GM18502 (cell line): Measurements from ENCODE around the gene ACOXL.

ENCODE experiments used
- ATAC-seq: cut with Tn5 transposase; IDR thresholded peaks from one replicate; pipeline ENCODE4 v1.9.1; 2021; ENCODE audit warnings: mild to moderate bottlenecking; ENCODE audit not compliant: unreplicated experiment, poor library complexity

Gene ACOXL

DNA sequence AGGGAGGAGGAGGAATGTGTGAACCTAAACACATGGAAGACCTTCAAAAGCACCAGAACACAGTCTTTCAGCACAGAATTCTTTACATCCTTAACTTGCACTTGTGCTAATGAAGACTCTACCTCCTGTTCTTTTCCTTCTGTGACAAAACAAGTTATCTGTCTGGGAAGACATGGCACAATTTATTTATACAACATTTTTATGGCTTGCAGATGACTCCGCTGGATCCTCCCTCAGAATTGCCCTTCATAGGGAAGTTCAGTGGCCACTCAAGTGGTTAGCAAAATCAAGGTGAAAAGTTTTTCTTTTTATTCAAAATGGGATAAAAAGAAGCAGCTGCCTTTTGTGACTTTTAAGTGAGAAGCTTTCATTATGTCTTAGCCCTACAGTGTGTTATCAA, 409.7 kb downstream of the ACOXL start:
- ATAC-seq, result no peak

DNA sequence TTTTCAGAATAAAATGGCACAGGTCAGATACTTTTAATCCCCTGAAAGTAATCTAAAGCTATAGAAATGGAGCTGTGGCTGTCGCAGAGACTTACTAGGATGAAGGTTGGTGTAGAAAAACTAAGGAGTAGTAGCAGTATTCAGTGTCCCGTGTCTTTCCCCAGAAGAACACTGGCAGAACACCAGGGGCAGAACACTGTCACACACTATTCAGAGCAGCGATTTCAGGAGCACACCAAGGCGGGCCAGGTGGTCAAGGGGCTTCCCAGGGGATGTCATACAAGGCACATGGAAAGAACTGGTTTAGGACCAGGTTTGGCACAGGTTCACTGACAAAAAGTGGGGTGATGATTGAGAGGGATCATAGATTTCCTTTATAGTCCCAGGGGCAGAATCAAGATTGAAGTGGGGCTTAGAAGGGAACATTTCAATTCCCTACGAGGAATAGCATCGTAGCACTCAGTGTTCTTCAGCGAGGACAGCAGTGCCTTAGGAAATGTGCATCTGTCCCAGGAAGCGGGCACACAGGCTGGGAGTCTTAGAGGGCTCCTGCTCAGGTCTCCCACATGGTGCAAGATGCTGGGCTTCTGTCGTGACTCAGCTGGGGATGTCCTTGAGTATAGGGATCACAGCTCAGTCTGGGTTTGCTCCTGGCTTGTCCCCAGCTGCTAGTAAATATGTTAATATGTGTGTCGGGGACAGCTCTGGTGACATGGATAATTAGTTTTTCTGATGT, 410.9 kb downstream of the ACOXL start:
- no peak for ATAC-seq

DNA sequence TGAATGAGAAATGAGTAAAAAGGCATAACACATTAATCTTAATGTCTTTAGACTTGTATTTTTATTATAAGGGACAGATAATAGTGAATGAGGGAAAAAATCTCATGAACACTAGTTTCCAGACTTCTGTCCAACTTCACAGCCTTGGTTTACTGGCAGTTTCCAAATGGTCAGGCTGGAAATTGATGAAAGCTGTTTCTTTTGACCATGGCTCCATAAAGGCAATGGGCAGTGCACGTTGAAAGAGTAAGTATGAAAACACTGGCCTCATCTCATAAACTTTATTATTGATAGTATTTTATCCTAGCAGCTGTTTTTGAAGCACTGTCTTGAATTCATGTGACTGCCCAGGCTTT, 411.4 kb downstream of the ACOXL start:
- ATAC-seq, result no peak

DNA sequence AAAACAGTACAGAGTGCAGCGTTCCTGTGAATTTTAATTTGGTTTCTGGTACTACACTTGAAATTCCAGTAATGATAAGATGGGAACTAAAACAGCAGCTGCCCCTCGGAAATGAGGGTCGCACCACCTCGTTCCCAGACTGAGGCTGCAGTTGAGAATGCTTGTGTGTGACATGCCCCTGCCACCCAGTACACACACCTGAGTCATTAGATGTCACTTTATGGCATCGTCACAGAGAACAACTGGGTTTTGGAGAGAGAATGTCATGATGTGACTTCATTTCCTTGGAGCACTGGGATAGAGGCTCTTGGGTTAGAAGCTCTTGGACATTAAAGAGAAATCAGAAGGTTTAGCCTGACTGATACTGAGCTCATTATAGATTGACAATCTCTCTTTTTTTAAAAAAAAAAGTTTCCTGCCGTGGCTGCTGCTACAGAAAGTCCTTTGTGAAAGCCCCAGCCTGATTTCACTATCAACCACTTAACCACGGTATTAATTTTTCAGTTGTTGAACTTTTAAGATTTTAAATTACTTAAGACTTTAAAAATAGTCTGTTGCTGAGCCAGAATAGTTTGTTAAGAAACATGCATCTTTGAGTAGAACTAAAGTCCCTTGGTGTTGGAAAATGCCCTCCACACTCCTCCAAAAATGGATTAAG, 412.9 kb downstream of the ACOXL start:
- no peak for ATAC-seq

- no peak for ATAC-seq
These were observed 413.6 kb downstream of the ACOXL start for GRCh38 chr2:111145951-111146350.

GRCh38 chr2:111148225-111148873, 416.0 kb downstream of the ACOXL start:
- no peak for ATAC-seq

GRCh38 chr2:111148925-111149324, 416.6 kb downstream of the ACOXL start:
- no peak for ATAC-seq

DNA sequence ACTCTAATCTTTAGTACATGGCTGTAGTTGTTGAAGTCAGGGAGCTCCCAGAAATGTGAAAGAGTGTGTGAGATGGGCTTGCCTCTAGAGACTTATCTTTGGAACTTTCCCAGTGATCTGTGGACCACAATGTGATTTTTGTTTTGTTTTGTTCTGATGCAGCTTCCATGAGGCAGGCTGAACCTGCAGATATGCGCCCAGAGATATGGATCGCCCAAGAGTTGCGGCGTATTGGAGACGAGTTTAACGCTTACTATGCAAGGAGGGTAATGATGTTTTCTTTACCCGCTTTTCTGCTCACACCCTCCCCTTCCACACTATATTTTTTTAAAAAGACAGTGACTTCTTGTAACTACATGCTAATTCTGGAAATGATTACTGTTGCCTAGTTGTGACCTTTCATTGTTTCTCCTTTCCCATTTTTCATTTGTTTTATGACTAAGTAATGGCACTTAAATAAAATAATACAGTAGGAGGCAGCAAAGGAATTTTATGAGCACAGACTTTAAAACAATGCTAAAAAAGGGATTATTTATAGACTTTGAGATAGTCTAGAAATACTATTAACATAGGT, 417.6 kb downstream of the ACOXL start:
- no peak for ATAC-seq

- ATAC-seq, result no peak
These were observed 422.4 kb downstream of the ACOXL start for GRCh38 chr2:111154758-111155157.

DNA sequence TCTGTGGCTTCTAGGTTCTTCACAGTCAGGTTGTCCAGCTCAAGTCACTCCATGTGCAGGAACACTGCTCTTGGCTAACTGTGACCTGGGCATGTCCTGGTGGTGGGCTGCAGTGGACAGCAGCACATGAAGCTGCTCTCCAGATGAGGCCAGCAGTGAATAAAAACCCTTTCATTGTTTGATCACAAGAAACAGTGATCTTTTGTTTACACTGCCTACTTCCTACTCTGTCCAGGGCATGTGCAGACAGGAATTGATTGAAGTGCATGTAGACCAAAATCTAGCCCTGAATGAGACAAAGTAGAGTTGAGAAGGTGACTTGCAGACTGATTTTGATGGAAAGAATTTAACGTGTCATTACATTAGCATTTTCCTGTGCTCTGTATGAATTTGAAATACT, 423.2 kb downstream of the ACOXL start:
- no peak for ATAC-seq

DNA sequence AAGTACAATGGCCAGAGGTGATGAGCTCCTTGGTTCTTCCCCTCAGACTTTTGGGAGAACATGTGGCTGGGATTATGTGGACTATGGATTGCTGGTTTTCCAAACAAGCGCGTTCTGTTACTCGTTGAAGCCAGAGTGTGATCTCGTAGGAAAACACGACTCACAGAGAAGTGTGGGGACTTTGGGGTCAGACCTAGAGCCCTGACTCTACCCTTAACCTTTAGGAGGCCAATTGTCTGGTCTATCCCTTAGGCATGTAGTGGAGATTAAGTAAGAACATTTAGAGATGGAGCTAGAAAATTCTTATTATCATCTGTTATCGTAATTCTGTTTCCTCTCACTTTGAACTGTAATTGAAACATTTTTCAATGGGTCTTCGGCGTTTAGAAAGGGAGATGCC, 424.2 kb downstream of the ACOXL start:
- ATAC-seq, result no peak

DNA sequence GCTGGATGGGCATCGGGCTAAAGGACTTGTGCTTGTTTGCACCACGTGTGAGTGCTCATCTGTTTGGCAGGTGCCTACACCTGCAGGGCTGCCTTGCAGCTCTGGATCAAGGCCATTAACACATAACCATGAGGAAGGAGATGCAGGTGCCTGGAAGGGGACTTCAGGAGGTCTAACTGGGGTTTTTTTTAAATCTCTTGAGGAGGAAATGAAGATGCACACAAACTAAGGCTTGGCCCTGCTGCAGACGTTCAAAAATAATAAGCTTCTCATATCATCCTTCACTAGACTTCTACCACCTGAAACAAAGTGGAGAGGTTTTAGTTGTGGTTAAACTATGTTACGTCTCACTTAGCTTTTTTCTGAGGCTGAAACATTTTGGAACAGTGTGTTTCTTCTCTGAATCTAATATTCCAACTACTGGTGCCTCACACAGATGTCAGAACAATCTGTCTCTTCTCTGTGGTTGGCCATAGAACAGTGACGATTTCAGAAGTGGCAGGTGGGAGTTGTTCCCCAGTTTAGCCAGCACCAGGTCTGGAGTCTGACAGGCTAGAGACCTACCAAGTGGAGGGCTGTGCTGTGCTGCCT, 424.8 kb downstream of the ACOXL start:
- peak; percentile 68 for ATAC-seq

GRCh38 chr2:111157798-111158197, 425.4 kb downstream of the ACOXL start:
- ATAC-seq, result peak; percentile 68

- no peak for ATAC-seq
These were observed 427.3 kb downstream of the ACOXL start for GRCh38 chr2:111159641-111160040.

DNA sequence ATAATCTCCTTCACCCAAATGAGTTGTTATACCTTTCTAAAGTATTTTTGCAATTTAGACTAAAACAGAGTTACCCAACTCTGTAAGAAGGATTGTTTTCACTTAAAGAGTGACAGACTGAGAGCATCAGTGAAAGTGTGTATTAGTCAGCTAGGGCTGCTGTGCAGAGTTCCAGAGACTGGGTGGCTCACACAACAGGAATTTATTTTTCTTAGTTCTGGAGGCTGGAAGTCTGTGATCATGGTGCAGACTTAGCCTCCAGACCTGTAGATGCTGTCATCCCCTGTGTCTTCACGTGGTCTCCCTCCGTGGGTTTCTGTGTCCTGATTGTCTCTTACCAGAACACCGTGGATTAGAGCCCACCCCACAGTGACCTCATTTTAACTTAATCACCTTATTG, 428.4 kb downstream of the ACOXL start:
- ATAC-seq, result no peak

GRCh38 chr2:111161971-111162370, 429.6 kb downstream of the ACOXL start:
- no peak for ATAC-seq

DNA sequence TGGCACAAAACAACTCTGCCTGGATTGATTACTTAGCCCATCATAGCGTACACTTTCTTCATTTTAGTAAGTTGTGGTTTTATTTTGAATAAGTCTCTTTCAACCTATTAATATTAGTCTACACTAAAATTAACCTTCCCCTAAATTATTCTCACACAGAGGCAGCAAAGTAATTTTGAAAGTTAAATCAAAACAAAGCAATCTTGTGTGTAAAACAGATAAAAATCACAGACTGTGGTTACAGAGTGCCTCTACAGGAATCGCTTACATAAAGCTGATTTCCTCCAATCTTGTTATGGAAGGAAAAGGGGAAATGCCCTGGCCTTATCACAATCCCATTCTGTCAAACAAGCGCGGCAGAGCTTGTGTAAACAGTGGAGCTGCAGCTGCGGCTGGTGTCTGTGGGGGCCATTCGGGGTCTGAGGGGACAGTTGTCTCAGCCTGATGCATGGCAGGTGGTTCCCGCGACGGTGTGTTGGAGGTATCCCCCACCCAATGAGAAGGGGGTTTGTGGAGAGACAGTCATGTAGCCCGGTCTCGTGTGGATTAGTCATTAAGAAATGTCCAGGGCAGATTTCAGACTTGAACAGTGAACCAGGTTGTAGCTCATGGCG, 430.5 kb downstream of the ACOXL start:
- no peak for ATAC-seq

DNA sequence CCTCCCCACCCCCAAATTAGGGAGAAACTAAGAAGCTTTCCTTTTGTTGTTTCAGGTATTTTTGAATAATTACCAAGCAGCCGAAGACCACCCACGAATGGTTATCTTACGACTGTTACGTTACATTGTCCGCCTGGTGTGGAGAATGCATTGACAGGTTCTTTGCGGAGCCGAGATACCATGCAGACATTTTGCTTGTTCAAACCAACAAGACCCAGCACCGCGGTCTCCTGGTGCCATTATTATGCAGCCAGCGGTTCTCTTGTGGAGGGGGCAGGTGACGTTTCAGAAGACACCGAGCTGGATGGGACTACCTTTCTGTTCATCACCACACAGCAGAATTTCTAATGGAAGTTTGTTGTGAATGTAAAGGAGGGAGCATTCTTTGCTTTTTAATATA, 431.7 kb downstream of the ACOXL start:
- no peak for ATAC-seq

DNA sequence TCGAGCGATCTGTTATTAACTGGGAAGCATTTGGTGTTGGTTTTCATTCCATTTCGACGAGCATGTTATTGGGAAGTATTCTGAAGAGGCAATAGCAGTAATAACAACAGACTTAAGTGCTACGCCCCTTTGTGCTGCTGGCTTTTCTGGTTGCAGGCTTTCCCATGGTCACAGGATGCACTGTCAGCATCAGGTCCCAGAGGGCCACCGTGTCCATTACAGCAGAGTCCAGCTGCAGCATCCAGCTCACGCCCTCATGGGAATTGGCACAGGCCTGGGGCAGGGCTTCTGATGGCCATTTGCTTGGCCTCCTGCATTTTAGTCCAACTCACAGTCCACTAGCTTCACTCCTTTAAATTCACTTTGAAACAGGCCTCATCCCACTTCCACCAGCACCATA, 432.7 kb downstream of the ACOXL start:
- ATAC-seq, result no peak

GRCh38 chr2:111166115-111166514, 433.7 kb downstream of the ACOXL start:
- no peak for ATAC-seq
